Right lobe of liver (tissue), 6 donors: ENCODE data around the gene EPB41L4A. TPM values are rescaled to one million over a fixed set of nuclear protein-coding genes. Genes with fewer than 3 reads are reported as not detected.

ENCODE experiments used
- ATAC-seq, 4 donors: fragments of 200-7000 bp; cut with Tn5 transposase; one replicate each; pipeline ENCODE4 v1.9.1; 2020; ENCODE audit warnings: mild to moderate bottlenecking in 4 of 4, moderate library complexity in 4 of 4
- DNase-seq, 3 donors: peaks; one replicate each; pipeline ENCODE4 v3.0.0-alpha.2; 2020
- H3K27ac ChIP-seq, 3 donors: fragments of 200-600 bp; one replicate each; pipeline ENCODE4 v1.8.0; 2022
- H3K27me3 ChIP-seq, 2 donors: fragments of 200-600 bp; one replicate each; pipeline ENCODE4 v1.8.0; 2022
- H3K36me3 ChIP-seq, 4 donors: fragments of 200-600 bp; sonication (generic) in 1 of 4; one replicate each; pipeline versions ENCODE4 v1.5.1 to v1.8.0; 2017 to 2022; ENCODE audit warnings: control low read depth in 1 of 4
- H3K4me1 ChIP-seq, 4 donors: fragments of 200-600 bp; sonication (generic) in 1 of 4; one replicate each; pipeline versions ENCODE4 v1.5.1 to v1.8.0; 2017 to 2022; ENCODE audit warnings: control low read depth in 1 of 4
- H3K4me3 ChIP-seq, 3 donors: fragments of 200-600 bp; one replicate each; pipeline ENCODE4 v1.8.0; 2022
- H3K9me3 ChIP-seq, 4 donors: fragments of 200-600 bp; sonication (generic) in 1 of 4; one replicate each; pipeline versions ENCODE4 v1.5.1 to v1.8.0; 2017 to 2022; ENCODE audit warnings: control low read depth in 1 of 4
- POLR2A ChIP-seq: fragments of 450-650 bp; IDR thresholded peaks from one replicate; pipeline ENCODE4 v1.6.1; 2017; ENCODE audit warnings: antibody characterized with exemption, mild to moderate bottlenecking
- WGBS: methylation state at CpG from one replicate; pipeline ENCODE4 v1.1.6; 2018; ENCODE audit warnings: low coverage, low lambda C conversion rate; ENCODE audit not compliant: insufficient coverage; ENCODE audit errors: missing lambda C conversion rate; 5-methylcytosine and 5-hydroxymethylcytosine counted together
- intact Hi-C, 2 donors: fragments of 100-400 bp; cut with DNase I; formaldehyde crosslinking; loops; one replicate each; pipeline versions ENCODE4 v1.11.2 to v1.14.1; 2022
- total RNA-seq, 6 experiments: library from RNA; depleted of rRNA in 2 of 6; stranded (reverse); fragments of >200 nt in 2 of 6; fragmentation: NEBNext Ultra II Directional in 3 of 6; extraction: Animal tissue kit (Norgen Biotek cat#: 25700) in 3 of 6; gene quantifications; one replicate each; pipeline versions ENCODE4 v1.1.0 to v1.2.4, GENCODE V29; 2016 to 2023
- TF ChIP-seq, protein P1 (sequence below), 4 donors: fragments of 200-600 bp in 3 of 4; fragments of 450-650 bp in 1 of 4; IDR thresholded peaks; one replicate each; pipeline versions ENCODE4 v1.5.1 to v1.8.0; 2016 to 2022; ENCODE audit warnings: antibody characterized with exemption in 4 of 4, mild to moderate bottlenecking in 2 of 4
- donor health status: DM: no; HTN: yes; CAD: no.
- donor health status: DM: no; HTN: no; CAD: no.
- donor health status: DM: no; HTN: no; CAD: no.
- donor health status: DM: no; HTN: yes; CAD: no.
- donor health status: DM: no; HTN: yes; CAD: no.

EPB41L4A gene
- total RNA-seq, 6 experiments from 2014 or later, result 2.5 to 12.0 (median 4.2) TPM

GRCh38 chr5:112379542-112380325 is 39.3 kb downstream of the EPB41L4A start:
- Histone ChIP-seq H3K9me3 (no peaks in the 10 kb centered on the region), H3K36me3 (no peaks in the 10 kb centered on the region), H3K4me1 (no peaks in the 10 kb centered on the region), H3K4me3 (no peak overlapping the region), H3K27ac (no peak overlapping the region), H3K27me3 (no peaks in the 10 kb centered on the region)
- intact Hi-C loops, result no loop called here
- 47% methylated on average over 5 of the region's 5 CpGs for WGBS
- ATAC-seq (no peak), DNase-seq (no peak)
- no peak for TF ChIP-seq POLR2A
- TF ChIP-seq, protein P1, sequence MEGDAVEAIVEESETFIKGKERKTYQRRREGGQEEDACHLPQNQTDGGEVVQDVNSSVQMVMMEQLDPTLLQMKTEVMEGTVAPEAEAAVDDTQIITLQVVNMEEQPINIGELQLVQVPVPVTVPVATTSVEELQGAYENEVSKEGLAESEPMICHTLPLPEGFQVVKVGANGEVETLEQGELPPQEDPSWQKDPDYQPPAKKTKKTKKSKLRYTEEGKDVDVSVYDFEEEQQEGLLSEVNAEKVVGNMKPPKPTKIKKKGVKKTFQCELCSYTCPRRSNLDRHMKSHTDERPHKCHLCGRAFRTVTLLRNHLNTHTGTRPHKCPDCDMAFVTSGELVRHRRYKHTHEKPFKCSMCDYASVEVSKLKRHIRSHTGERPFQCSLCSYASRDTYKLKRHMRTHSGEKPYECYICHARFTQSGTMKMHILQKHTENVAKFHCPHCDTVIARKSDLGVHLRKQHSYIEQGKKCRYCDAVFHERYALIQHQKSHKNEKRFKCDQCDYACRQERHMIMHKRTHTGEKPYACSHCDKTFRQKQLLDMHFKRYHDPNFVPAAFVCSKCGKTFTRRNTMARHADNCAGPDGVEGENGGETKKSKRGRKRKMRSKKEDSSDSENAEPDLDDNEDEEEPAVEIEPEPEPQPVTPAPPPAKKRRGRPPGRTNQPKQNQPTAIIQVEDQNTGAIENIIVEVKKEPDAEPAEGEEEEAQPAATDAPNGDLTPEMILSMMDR (IDR thresholded peaks at IDR 0.05), result no peak

DNA sequence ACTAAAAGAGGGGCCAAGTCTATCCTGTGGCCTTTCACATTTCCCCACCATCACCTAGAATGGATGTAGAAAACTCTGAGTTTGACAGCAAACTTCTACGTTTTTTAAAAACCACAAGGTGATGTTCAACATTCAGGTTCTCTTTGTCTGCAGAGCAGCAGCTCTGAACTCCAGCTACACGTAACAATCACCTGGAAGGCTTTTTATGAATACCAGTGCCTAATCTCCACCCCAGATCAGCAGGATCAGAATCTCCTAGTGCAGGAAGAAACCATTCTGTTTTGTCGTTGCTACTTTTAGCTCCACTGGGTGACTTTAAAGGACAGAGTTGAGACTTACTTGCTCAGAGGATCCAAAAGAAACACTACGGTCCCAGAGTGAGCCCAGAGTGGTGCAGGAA is 44.3 kb downstream of the EPB41L4A start:
- intact Hi-C loops, result no loop called here
- no peaks in the 10 kb centered on the region for H3K27me3 ChIP-seq
- no peak overlapping the region for H3K4me3 ChIP-seq
- DNase-seq (no peak), ATAC-seq (no peak)
- WGBS, result 53% methylated on average over 4 of the region's 4 CpGs
- H3K27ac ChIP-seq, result no peak overlapping the region
- H3K36me3 ChIP-seq, result no peaks in the 10 kb centered on the region
- H3K9me3 ChIP-seq, result no peaks in the 10 kb centered on the region
- no peaks in the 10 kb centered on the region for H3K4me1 ChIP-seq
- TF ChIP-seq, protein P1 (IDR thresholded peaks at IDR 0.05), result no peak
- TF ChIP-seq POLR2A, result no peak

- Histone ChIP-seq H3K27me3 (no peaks in the 10 kb centered on the region), H3K27ac (no peak overlapping the region), H3K9me3 (no peaks in the 10 kb centered on the region), H3K4me1 (no peaks in the 10 kb centered on the region), H3K36me3 (no peaks in the 10 kb centered on the region), H3K4me3 (no peak overlapping the region)
- intact Hi-C loops, result no loop called here
- DNase-seq (no peak), ATAC-seq (no peak)
- WGBS, result 71% methylated on average over 5 of the region's 5 CpGs
- TF ChIP-seq POLR2A, result no peak
- TF ChIP-seq, protein P1 (IDR thresholded peaks at IDR 0.05), result no peak
These were observed 44.7 kb downstream of the EPB41L4A start for GRCh38 chr5:112374356-112374755.

DNA sequence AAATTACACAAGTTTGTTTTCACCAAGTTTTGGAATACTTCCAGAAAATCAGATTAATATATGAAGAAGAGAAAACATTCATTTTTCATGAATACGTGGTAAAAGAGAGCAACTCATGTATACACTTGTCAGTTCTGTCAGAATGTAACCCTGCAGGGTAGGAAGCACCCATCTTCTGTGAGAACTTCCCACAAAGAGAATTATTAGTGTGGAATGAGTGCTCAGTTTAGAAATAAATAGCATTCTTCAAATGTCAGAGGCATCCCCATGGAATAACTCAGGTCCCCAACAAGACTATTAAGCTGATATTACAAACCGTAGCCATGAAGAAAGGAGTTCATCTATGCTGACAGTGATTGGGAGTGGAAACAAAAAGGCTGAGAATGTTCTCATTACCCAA is 45.2 kb downstream of the EPB41L4A start:
- TF ChIP-seq POLR2A, result no peak
- TF ChIP-seq, protein P1 (IDR thresholded peaks at IDR 0.05), result no peak
- no peak for DNase-seq
- H3K4me3 ChIP-seq, result no peak overlapping the region
- H3K36me3 ChIP-seq, result no peaks in the 10 kb centered on the region
- no peaks in the 10 kb centered on the region for H3K9me3 ChIP-seq
- H3K27me3 ChIP-seq, result no peaks in the 10 kb centered on the region
- H3K27ac ChIP-seq, result no peak overlapping the region
- no peaks in the 10 kb centered on the region for H3K4me1 ChIP-seq
- no peak for ATAC-seq
- intact Hi-C loops, result no loop called here
- WGBS, result 54% methylated on average over 2 of the region's 2 CpGs
